ENCODE measurements around the gene PADI1.

- TF ChIP-seq, protein P1, sequence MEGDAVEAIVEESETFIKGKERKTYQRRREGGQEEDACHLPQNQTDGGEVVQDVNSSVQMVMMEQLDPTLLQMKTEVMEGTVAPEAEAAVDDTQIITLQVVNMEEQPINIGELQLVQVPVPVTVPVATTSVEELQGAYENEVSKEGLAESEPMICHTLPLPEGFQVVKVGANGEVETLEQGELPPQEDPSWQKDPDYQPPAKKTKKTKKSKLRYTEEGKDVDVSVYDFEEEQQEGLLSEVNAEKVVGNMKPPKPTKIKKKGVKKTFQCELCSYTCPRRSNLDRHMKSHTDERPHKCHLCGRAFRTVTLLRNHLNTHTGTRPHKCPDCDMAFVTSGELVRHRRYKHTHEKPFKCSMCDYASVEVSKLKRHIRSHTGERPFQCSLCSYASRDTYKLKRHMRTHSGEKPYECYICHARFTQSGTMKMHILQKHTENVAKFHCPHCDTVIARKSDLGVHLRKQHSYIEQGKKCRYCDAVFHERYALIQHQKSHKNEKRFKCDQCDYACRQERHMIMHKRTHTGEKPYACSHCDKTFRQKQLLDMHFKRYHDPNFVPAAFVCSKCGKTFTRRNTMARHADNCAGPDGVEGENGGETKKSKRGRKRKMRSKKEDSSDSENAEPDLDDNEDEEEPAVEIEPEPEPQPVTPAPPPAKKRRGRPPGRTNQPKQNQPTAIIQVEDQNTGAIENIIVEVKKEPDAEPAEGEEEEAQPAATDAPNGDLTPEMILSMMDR (IDR thresholded peaks at IDR 0.05; ENCODE audit: borderline replicate concordance, extremely low read depth, low read length, poor library complexity, severe bottlenecking): no peak
- no peak for TF ChIP-seq EZH2 (IDR thresholded peaks at IDR 0.05; ENCODE audit: borderline replicate concordance, low read depth, low read length, severe bottlenecking)
Observed at GRCh38 chr1:17207540-17207939, 2.6 kb downstream of the PADI1 start.
